HCT116 (cell line): Measurements from ENCODE around the gene CSTPP1.

Source experiments
- CBX3 ChIP-seq: IDR thresholded peaks from 2 replicates; pipeline ENCODE4 v1.6.1; 2012; ENCODE audit warnings: low read depth
- CEBPB ChIP-seq: IDR thresholded peaks from 2 replicates; pipeline ENCODE4 v1.6.1; 2012; ENCODE audit warnings: low read depth
- EZH2 ChIP-seq: fragments of 200-600 bp; sonication (generic); IDR thresholded peaks from 2 replicates; pipeline ENCODE4 v1.6.1; 2017; ENCODE audit warnings: antibody characterized with exemption, mixed run types
- FOSL1 ChIP-seq: IDR thresholded peaks from 2 replicates; pipeline ENCODE4 v1.6.1; 2012; ENCODE audit warnings: low read depth
- POLR2A ChIP-seq: IDR thresholded peaks from 2 replicates; pipeline ENCODE4 v1.7.0; 2011; ENCODE audit warnings: borderline replicate concordance; ENCODE audit not compliant: insufficient read depth, insufficient read length; ENCODE audit errors: extremely low read depth
- POLR2AphosphoS5 ChIP-seq: IDR thresholded peaks from 2 replicates; pipeline ENCODE4 v1.6.1; 2011; ENCODE audit warnings: mild to moderate bottlenecking, low read depth, low read length, moderate library complexity
- RAD21 ChIP-seq: IDR thresholded peaks from 2 replicates; pipeline ENCODE4 v1.6.1; 2012; ENCODE audit warnings: low read depth, mild to moderate bottlenecking
- SIN3A ChIP-seq: IDR thresholded peaks from 2 replicates; pipeline ENCODE4 v1.6.1; 2012; ENCODE audit warnings: low read depth
- SP1 ChIP-seq: IDR thresholded peaks from 2 replicates; pipeline ENCODE4 v1.6.1; 2012; ENCODE audit warnings: low read depth
- SRF ChIP-seq: IDR thresholded peaks from 2 replicates; pipeline ENCODE4 v1.6.1; 2012; ENCODE audit warnings: low read depth
- YY1 ChIP-seq: IDR thresholded peaks from 2 replicates; pipeline ENCODE4 v1.6.1; 2011; ENCODE audit warnings: low read length, low read depth, moderate library complexity, mild to moderate bottlenecking; ENCODE audit not compliant: insufficient replicate concordance; ENCODE audit errors: extremely low read depth
- TF ChIP-seq, protein P1 (sequence below), 3 experiments: fragments of 200-600 bp in 1 of 3; sonication (generic) in 1 of 3; IDR thresholded peaks in 2 of 3; conservative IDR thresholded peaks in 1 of 3; 2 replicates each; pipeline ENCODE4 v1.5.1; 2012 to 2017; ENCODE audit warnings: low read depth in 2 of 3, low read length in 2 of 3, antibody characterized with exemption in 1 of 3, borderline replicate concordance in 1 of 3, control low read depth in 1 of 3, mild to moderate bottlenecking in 1 of 3, mixed read lengths in 1 of 3, mixed run types in 1 of 3, moderate library complexity in 1 of 3; ENCODE audit not compliant: insufficient read depth in 1 of 3
- TF ChIP-seq, protein P2 (sequence below): IDR thresholded peaks from 2 replicates; pipeline ENCODE4 v1.6.1; 2012; ENCODE audit warnings: low read depth

DNA sequence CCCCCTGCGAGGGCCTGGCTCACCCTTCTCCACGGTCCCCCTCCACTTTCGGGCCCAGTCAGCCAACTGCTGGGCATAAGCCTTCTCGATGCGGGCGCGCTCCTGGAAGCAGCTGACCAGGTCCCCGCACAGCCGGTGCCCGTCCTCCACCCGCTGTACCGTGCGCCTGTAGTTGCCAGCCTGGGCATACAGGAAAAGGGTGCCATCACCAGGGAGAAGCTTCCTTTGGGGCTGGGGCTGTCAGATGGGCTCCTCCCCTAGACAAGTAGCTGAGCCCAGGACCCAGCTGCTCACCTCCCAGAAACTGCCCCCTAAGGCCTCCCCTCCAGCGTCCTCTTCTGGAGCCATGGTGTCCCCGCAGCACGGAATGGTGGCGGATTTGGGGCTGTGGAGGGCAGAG lies 245.8 kb downstream of the CSTPP1 start:
- TF ChIP-seq FOSL1 = no peak
- TF ChIP-seq, protein P1, sequence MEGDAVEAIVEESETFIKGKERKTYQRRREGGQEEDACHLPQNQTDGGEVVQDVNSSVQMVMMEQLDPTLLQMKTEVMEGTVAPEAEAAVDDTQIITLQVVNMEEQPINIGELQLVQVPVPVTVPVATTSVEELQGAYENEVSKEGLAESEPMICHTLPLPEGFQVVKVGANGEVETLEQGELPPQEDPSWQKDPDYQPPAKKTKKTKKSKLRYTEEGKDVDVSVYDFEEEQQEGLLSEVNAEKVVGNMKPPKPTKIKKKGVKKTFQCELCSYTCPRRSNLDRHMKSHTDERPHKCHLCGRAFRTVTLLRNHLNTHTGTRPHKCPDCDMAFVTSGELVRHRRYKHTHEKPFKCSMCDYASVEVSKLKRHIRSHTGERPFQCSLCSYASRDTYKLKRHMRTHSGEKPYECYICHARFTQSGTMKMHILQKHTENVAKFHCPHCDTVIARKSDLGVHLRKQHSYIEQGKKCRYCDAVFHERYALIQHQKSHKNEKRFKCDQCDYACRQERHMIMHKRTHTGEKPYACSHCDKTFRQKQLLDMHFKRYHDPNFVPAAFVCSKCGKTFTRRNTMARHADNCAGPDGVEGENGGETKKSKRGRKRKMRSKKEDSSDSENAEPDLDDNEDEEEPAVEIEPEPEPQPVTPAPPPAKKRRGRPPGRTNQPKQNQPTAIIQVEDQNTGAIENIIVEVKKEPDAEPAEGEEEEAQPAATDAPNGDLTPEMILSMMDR (IDR thresholded peaks at IDR 0.05 in 2 of 3, conservative IDR thresholded peaks at IDR 0.05 in 1 of 3; ENCODE audit: borderline replicate concordance in 1 of 3, insufficient read depth in 1 of 3, low read depth in 2 of 3, low read length in 2 of 3) = no peak
- TF ChIP-seq SIN3A = no peak
- no peak for TF ChIP-seq SRF
- no peak for TF ChIP-seq POLR2AphosphoS5
- TF ChIP-seq EZH2 = no peak
- TF ChIP-seq POLR2A = no peak
- TF ChIP-seq CBX3 = no peak
- TF ChIP-seq CEBPB = no peak
- TF ChIP-seq, protein P2, sequence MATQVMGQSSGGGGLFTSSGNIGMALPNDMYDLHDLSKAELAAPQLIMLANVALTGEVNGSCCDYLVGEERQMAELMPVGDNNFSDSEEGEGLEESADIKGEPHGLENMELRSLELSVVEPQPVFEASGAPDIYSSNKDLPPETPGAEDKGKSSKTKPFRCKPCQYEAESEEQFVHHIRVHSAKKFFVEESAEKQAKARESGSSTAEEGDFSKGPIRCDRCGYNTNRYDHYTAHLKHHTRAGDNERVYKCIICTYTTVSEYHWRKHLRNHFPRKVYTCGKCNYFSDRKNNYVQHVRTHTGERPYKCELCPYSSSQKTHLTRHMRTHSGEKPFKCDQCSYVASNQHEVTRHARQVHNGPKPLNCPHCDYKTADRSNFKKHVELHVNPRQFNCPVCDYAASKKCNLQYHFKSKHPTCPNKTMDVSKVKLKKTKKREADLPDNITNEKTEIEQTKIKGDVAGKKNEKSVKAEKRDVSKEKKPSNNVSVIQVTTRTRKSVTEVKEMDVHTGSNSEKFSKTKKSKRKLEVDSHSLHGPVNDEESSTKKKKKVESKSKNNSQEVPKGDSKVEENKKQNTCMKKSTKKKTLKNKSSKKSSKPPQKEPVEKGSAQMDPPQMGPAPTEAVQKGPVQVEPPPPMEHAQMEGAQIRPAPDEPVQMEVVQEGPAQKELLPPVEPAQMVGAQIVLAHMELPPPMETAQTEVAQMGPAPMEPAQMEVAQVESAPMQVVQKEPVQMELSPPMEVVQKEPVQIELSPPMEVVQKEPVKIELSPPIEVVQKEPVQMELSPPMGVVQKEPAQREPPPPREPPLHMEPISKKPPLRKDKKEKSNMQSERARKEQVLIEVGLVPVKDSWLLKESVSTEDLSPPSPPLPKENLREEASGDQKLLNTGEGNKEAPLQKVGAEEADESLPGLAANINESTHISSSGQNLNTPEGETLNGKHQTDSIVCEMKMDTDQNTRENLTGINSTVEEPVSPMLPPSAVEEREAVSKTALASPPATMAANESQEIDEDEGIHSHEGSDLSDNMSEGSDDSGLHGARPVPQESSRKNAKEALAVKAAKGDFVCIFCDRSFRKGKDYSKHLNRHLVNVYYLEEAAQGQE = no peak
- TF ChIP-seq YY1 = no peak
- no peak for TF ChIP-seq SP1
- TF ChIP-seq RAD21 = no peak
